ENCODE results near the gene ARHGAP8.
"Not testable (repeated sequence)": the region's sequence is repeated elsewhere in the genome, so short reads cannot be mapped to it uniquely, and the experiment has no call there.

ARHGAP8 gene

DNA sequence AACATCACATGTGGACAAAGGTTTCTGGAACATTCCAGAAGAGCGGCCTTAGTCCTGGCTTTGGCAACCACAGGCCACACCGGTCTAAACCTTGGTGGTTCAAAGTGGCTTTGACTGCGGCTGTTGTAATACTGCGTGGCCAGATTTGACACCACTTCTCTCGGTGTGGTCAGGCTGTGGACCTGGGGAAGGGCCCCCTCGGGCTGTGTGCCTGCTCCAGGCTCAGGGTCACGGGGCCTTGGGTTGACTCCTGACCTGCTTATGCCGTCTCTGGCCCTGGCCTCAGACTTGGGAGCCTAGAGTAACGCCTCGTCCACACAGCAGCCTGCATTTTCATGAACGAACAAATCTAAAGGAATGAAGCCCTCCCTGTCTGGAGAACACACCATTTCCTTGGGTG, 139.4 kb downstream of the ARHGAP8 start:
- DNase-seq = no peak

DNA sequence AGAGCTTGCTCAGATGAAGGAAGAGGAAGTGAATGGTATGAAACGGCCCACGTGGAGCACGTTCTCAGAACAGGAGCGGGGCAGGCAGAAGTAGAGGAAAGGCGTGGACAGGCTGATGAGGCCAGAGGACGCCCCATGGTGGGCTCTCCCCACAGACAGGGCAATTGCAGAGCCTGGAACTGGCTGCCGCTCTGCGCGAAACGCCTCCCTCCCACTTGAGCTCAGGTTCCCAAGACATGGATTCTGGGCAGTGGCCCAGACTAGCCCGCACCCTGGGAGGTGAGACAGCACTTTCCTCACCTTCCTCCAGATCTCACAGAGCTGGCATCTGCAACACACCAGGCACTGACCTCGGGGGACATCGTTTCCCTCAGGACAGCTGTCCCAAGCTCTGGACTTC, 139.9 kb downstream of the ARHGAP8 start:
- no peak for DNase-seq

DNA sequence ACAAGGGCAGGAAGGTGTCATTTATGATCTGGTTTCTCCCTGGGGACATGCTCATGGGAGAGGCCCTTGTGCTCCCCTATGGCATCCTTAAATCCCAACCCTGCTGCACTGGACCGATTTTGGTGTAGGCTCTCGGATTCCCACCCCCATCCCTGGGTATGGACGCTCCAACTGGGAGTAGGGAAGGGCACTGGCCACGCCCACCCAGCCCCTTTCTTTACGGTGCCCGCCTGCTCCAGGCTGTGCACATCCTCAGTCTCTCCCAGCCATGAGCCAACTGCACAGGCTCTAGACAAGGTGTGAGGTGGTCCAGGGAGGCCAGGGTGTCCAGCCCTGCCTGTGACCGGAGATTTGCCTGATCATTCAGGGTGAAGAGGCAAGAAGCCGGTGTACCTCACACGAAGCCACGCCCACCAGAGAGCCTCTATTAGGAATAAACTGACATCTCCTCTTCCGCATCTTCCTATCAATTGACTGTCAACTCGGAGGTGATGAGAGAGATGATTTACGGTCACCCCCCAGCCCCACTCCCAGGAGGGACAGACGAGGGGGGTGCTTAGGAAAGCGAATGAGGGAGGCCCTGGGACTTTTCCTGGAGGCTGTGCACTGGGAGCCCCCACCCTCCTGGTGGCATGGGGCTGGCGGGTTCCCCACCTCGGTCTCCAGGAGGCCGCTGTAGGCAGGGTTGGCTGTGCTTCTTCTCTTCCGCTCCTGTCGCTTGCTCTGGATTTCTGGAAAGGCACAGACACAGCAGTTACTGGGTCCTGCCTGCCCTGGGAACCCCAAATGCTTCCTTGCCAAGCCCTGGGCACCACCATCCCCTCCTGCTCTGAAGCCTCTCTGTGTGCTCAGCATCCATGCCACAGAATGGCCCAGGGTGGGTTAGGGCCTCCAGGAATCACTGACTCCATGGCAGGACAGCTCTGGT, 140.7 kb downstream of the ARHGAP8 start:
- no peak for DNase-seq

DNA sequence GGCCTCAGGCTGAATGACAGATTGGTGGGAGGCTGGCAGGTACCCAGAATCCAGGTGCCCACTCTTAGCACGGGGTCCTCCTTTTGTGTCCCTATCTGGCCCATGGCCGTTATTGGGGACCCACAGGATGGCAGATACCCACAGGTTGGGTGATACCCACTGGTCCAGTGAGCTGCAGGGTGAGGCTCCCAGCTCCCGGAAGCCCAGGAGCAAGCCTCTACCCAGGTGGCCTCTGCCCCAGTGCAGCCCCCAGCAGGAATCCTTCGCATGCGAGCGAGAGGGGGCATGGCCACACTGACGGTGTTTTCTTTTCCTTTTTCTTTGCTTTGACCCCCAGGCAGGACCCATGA, 141.3 kb downstream of the ARHGAP8 start:
- no peak for DNase-seq

DNA sequence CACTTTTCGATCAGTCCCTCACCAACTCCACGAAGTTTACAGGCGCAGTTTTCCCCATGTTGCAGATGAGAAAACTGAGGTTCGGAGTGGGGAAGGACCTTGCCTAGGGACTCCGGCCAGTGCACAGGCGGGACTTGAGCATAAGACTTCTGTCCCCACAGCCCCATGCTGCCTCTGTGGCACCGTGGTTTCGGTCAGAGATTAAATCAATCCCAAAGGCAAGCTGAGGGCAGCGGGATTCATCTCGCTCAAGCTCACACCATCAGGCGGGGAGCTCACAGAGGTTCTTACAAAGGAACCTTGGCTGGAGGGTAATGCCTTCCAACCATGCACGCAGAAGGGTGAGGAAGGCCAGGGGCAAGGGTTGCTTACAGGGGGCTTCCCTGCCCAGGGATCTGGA, 141.9 kb downstream of the ARHGAP8 start:
- DNase-seq = no peak

DNA sequence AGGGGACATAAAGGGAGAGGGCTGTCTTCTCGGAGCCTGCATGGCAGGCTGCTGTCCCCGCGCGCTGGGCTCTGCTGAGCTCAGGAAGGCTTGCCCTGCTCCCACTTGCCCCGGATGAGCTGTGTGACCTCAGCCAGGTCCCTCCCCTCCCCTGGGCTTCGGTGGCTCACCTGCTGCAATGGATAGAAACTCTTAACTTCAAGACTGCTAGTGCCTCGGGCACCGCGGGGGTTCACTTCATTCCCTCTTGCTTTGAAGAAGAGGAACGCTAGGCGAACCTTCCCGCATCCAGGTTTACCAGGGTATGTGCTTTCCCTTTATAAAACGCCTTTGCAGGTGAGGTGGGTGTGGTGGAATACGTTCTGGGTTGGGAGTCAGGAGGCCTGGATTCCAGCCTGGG, 142.4 kb downstream of the ARHGAP8 start:
- DNase-seq = no peak

DNA sequence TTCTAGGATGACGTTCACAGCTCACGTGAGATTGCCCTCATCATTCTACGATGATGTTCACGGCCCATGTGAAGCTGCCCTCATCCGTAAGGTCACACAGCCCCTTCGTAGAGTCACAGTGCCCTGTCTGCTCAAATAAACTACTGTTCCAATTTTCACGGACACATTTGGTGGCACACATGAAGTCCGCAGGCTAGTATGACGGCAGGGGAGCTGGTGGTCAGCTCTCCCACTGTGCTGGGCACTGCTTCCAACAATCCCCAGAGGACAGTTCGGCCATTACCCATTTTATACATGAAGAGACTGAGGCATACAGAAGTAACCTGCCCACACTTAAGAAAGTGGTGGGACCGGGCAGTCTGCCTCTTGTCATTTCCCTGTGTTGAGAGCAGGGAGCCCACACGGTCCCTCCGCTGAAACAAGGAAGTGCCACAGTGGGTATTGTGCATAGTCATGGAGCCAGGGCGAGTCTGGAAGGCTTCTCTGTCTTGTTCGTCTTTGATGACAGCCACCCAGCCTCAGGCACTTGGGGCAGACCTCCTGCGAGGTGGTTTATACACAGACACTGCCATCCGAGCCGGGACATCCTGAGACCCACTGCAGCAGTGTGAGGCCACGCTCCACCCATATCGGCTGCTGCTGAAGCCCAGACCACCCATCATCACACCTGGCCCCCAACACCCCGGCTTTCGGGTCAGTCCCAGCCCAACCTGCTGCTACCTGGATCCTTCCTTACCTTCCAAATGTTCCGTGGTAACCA, 143.1 kb downstream of the ARHGAP8 start:
- DNase-seq = no peak

DNA sequence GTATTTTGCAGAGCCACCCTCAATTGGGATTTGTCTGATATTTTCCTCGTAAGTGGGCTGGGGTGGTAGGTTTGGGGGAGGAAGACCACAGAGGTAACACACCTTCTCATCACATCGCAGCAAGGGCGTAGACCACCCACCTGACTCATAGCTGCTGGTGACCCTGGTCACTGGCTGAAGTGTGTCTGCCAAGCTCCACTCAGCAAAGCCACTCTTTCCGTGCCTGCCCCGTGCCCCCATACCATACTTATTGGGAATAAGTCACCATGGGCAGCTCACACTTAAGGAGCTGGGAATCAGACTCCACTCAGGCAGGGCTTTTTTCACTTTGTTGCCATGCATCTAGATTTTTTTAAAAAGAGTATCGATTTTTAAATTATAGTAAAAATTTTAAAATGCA, 145.9 kb downstream of the ARHGAP8 start:
- DNase-seq = no peak

DNA sequence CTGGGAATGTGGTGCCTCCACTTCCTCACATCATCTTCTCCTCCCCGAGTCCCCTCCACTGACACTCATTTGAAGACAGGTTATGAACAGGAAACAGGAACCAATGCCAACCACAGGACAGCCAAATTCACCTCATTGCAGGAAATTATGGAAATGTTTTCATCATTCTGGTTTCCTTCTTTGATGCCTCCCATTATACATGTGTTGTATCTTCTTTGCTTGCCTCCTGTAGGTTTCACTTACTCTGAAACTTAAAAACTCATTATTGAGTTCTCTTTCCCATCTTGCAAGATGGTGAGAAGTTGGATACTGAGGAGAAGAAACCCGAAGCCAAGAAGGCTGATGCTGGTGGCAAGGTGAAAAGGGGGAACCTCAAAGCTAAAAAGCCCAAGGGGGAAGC, 148.9 kb downstream of the ARHGAP8 start:
- no peak for DNase-seq

DNA sequence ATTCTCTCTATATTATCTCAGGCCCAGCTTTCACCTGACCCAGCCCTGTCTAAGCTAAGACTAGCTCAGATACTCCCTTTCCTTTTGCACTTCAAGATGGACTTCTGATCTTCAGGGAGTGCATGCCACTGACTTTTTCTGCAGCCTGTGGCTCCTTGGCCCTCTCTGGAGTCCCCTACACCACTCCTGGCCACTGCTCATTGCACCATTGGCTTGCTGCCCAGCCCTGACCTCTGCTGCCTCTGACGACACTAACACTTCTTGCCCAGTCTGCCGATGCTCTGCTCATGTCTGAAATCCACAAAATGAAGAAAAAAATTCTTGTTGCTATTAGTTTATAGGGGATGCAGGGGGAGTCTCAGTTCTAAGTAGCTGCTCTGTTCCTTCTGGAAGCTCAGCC, 150.8 kb downstream of the ARHGAP8 start:
- not testable (repeated sequence) for DNase-seq

DNA sequence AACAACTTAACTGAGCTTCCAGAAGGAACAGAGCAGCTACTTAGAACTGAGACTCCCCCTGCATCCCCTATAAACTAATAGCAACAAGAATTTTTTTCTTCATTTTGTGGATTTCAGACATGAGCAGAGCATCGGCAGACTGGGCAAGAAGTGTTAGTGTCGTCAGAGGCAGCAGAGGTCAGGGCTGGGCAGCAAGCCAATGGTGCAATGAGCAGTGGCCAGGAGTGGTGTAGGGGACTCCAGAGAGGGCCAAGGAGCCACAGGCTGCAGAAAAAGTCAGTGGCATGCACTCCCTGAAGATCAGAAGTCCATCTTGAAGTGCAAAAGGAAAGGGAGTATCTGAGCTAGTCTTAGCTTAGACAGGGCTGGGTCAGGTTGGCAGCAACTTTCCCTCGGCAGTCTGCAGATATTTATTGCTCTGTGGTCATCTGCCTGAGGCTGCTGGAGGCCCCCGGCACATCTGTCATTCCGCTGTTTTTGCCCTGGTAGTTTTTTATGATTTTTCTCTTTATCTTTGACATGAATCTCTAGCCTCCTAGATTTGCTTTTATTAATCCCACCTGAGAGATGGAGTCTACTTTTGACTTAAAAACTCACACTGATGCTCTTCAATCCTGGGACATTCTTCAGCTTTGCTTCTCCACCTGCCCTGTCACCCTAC, 152.2 kb downstream of the ARHGAP8 start:
- DNase-seq = not testable (repeated sequence)

DNA sequence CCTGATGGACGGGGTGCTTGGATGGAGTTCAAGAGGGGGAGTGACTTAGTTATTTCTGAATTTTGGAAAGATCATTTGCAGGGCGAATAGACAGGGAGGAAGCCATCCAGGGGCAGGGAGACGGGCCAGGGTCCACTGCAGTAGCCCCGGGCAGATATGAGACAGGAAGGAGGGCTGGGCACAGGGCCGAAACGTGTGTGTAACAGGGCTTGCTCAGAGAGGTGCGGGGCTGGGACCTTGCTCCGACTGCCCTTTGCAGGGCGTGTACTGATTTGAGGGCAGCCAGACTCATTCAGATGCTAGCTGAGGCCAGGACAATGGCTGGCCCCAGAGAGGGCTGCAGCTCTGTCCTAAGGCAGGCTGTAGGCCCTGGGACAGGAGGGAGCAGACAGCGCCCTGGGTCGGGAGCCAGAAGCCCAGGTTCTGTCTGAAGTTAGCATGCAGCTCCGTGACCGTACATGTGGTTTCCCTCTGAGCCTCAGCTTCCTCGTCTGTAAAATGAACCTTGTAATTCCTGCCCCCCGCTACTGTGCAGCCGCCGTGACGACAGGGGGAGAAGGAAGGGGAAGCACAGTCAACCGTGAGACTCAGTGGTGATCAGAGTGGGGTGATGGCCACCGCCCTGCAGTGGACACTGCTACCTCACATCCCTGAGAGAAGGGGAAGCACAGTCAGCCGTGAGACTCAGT, 154.0 kb downstream of the ARHGAP8 start:
- DNase-seq = no peak

DNA sequence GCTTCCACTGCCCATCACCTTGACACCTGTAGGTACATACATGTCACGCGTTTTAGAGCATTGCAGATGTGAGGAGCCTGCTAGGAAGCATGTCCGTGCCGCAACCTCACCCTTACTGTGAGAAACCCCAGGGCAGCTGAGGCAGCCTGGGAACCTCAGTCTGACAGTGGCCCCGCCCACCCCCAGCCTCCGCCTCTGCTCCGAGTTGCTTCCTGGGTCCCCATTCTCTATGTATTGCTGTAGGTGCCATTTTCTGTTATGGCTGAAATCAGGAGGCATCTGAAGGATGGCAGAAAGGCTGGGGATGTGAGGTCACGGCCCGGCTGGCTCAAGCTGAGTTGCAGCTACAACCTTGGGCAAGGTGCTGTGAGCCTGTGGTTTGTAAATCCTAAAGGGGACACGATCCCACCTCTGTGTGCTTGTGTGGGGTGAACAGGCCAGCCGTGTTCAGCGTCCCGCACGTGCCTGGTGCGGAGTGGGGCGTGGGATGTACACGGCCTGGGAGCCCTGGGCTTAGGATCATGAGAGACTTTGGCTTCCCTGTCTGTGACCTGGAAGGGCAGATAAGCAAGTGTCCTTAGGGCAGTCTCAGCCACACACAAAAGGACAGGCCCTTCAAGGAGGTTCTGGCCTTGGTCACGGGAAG, 154.7 kb downstream of the ARHGAP8 start:
- DNase-seq = no peak

DNA sequence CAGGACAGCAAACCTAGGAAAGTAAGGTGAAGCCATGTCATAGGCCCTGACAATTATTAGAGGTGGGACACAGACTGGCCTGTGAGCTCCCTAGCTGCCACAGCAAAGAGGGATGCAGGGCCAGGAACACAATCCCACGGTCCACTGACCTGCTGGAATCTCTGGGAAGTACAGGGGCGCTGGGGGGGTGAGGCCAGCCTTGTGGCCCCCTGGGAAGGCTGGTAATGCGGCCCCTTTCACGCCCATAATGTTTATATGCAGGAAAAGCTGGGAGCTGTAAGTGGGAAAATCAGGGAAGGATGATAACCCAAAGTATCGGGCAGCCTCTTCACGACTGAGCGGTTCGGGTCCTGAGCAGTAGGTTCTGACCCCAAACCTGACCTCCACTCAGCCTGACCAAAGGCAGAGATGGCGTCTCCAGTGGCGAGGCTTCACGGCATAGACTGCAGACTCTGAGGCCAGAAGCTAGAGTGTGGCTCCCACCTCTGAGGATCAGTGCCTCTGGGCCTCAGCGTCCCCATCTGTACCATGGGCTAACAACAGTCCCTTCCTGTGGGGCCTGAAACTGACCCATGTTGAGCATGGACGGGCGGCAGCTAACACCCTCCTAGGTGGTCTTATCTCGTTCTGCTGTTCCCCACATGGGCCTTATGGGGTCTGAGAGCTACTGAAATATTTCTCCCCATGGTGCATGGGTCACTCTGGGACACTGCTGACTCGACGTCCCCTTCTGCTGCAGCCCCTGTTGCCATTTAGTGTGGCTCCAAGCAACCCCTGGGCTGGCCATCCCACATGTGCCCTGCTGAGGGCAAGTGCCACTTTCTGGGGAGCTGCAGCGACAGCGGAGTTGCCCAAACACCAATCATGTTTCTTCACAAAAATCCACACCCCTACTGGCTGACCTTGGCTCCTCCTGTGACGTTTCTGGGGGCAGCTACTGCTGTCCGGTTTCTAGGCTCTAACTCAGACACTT, 155.7 kb downstream of the ARHGAP8 start:
- DNase-seq = no peak

DNA sequence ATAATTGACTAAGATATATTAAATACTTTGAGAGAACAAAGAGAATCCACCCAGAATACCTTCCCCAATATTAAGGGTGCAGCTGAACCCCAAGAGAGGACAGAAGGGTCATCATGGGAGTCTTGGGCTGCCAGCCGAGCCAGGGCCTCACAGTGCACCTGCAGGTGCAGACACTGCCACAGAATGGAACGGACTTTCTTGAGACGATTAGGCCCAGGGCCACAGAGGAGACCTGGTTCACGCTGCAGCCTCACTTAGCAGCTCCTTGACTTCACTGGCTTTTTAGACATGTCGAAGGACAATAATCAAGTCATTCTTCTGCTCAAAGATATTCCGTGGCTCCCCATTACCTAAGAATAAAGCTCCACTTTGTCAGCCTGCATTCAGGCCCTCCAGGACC, 156.9 kb downstream of the ARHGAP8 start:
- no peak for DNase-seq
